Endometrium (tissue), 2 donors: ENCODE results near the gene LRRIQ1.

ENCODE experiments used
- FAIRE-seq: peaks from 2 replicates; lab custom pipeline; 2012; peaks lifted over from hg19 to GRCh38; lab: Jason Lieb, UNC
- donor health status: control.
- donor health status: control.

The LRRIQ1 gene

DNA sequence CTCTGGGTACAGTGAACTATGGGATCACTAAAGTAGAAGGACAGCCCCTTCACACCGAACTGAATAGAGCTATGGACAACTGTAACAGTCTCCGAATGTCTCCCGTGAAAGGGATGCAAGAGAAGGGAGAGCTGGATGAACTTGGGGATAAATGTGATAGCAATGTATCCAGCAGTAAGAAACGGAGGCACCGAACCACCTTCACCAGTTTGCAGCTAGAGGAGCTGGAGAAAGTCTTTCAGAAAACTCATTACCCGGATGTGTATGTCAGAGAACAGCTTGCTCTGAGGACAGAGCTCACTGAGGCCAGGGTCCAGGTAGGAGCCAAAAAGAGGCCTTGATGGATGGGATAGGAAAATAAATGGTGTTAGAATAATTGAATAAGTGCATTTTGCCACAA lies 247.4 kb downstream of the LRRIQ1 start:
- FAIRE-seq, result no peak
